ENCODE data around the gene MED12L. TPM values are rescaled to one million over a fixed set of nuclear protein-coding genes. Genes with fewer than 3 reads are reported as not detected.
"Not testable (repeated sequence)": the region's sequence is repeated elsewhere in the genome, so short reads cannot be mapped to it uniquely, and the experiment has no call there.

MED12L gene
- total RNA-seq, 1 donor, result 2.2 TPM

GRCh38 chr3:151062611-151063010 lies 22.9 kb upstream of the MED12L start:
- DNase-seq (ENCODE audit: insufficient read length, low spot score, missing footprints), result no peak
- no peaks in the 10 kb centered on the region for H3K9me3 ChIP-seq (ENCODE audit: low read depth, low read length)

GRCh38 chr3:151067158-151067557 lies 18.3 kb upstream of the MED12L start:
- no peaks in the 10 kb centered on the region for H4K20me1 ChIP-seq (ENCODE audit: insufficient read depth, low read length)
- no peaks in the 10 kb centered on the region for H3K36me3 ChIP-seq (ENCODE audit: insufficient read depth, low read length)
- no peaks in the 10 kb centered on the region for H3K4me1 ChIP-seq (ENCODE audit: insufficient read depth, low read length)
- H3K79me2 ChIP-seq (ENCODE audit: insufficient read depth, low read length), result no peaks in the 10 kb centered on the region
- no peak for TF ChIP-seq CTCF (IDR thresholded peaks at IDR 0.05; ENCODE audit: extremely low read depth, low read depth, low read length)
- H3K9me3 ChIP-seq (ENCODE audit: low read depth, low read length), result no peaks in the 10 kb centered on the region
- no peak overlapping the region for H3K27ac ChIP-seq (ENCODE audit: low read depth, low read length)
- H2AFZ ChIP-seq (ENCODE audit: low read length), result no peak overlapping the region
- H3K27me3 ChIP-seq (ENCODE audit: insufficient read depth, low read length), result peaks cover 4% of the 10 kb centered on the region
- H3K4me3 ChIP-seq (ENCODE audit: insufficient read depth, low read length), result no peak overlapping the region
- H3K4me2 ChIP-seq (ENCODE audit: insufficient read depth, low read length), result no peak overlapping the region
- no peak for DNase-seq (ENCODE audit: insufficient read length, low spot score, missing footprints)

More at GRCh38 chr3:151062611-151063010, 22.9 kb upstream of the MED12L start:
- no peaks in the 10 kb centered on the region for H3K36me3 ChIP-seq (ENCODE audit: insufficient read depth, low read length)
- H3K79me2 ChIP-seq (ENCODE audit: insufficient read depth, low read length), result no peaks in the 10 kb centered on the region
- H3K4me2 ChIP-seq (ENCODE audit: insufficient read depth, low read length), result no peak overlapping the region
- no peaks in the 10 kb centered on the region for H3K4me1 ChIP-seq (ENCODE audit: insufficient read depth, low read length)
- peaks cover 4% of the 10 kb centered on the region for H3K27me3 ChIP-seq (ENCODE audit: insufficient read depth, low read length)
- no peak for TF ChIP-seq CTCF (IDR thresholded peaks at IDR 0.05; ENCODE audit: extremely low read depth, low read depth, low read length)
- no peak overlapping the region for H3K27ac ChIP-seq (ENCODE audit: low read depth, low read length)
- no peaks in the 10 kb centered on the region for H4K20me1 ChIP-seq (ENCODE audit: insufficient read depth, low read length)
- H3K4me3 ChIP-seq (ENCODE audit: insufficient read depth, low read length), result no peak overlapping the region
- H2AFZ ChIP-seq (ENCODE audit: low read length), result no peak overlapping the region

GRCh38 chr3:151072842-151073241 lies 12.6 kb upstream of the MED12L start:
- not testable (repeated sequence) for H3K9me3 ChIP-seq (ENCODE audit: low read depth, low read length); H3K27ac ChIP-seq (ENCODE audit: low read depth, low read length); H3K27me3 ChIP-seq (ENCODE audit: insufficient read depth, low read length); H3K4me2 ChIP-seq (ENCODE audit: insufficient read depth, low read length); H3K79me2 ChIP-seq (ENCODE audit: insufficient read depth, low read length); H3K4me1 ChIP-seq (ENCODE audit: insufficient read depth, low read length); H3K4me3 ChIP-seq (ENCODE audit: insufficient read depth, low read length); H2AFZ ChIP-seq (ENCODE audit: low read length); H3K36me3 ChIP-seq (ENCODE audit: insufficient read depth, low read length); H4K20me1 ChIP-seq (ENCODE audit: insufficient read depth, low read length); DNase-seq (ENCODE audit: insufficient read length, low spot score, missing footprints)

- H3K36me3 ChIP-seq (ENCODE audit: insufficient read depth, low read length), result no peaks in the 10 kb centered on the region
- DNase-seq (ENCODE audit: insufficient read length, low spot score, missing footprints), result no peak
- H3K79me2 ChIP-seq (ENCODE audit: insufficient read depth, low read length), result no peaks in the 10 kb centered on the region
- no peak overlapping the region for H3K27ac ChIP-seq (ENCODE audit: low read depth, low read length)
- H2AFZ ChIP-seq (ENCODE audit: low read length), result no peak overlapping the region
- no peak overlapping the region for H3K4me3 ChIP-seq (ENCODE audit: insufficient read depth, low read length)
- no peaks in the 10 kb centered on the region for H3K4me1 ChIP-seq (ENCODE audit: insufficient read depth, low read length)
- TF ChIP-seq CTCF (IDR thresholded peaks at IDR 0.05; ENCODE audit: extremely low read depth, low read depth, low read length), result no peak
- peaks cover 10% of the 10 kb centered on the region for H3K27me3 ChIP-seq (ENCODE audit: insufficient read depth, low read length)
- no peaks in the 10 kb centered on the region for H3K9me3 ChIP-seq (ENCODE audit: low read depth, low read length)
- H3K4me2 ChIP-seq (ENCODE audit: insufficient read depth, low read length), result no peak overlapping the region
- no peaks in the 10 kb centered on the region for H4K20me1 ChIP-seq (ENCODE audit: insufficient read depth, low read length)
These were observed 11.2 kb upstream of the MED12L start for GRCh38 chr3:151074256-151074655.
